ENCODE data around the gene PNO1. TPM values are rescaled to one million over a fixed set of nuclear protein-coding genes. Genes with fewer than 3 reads are reported as not detected.

PNO1 gene
- total and polyA plus RNA-seq, 2 donors (not counting 3 experiments of a cell fraction or from before 2014, with no cell fraction given): 9.4 to 25.6 TPM

DNA sequence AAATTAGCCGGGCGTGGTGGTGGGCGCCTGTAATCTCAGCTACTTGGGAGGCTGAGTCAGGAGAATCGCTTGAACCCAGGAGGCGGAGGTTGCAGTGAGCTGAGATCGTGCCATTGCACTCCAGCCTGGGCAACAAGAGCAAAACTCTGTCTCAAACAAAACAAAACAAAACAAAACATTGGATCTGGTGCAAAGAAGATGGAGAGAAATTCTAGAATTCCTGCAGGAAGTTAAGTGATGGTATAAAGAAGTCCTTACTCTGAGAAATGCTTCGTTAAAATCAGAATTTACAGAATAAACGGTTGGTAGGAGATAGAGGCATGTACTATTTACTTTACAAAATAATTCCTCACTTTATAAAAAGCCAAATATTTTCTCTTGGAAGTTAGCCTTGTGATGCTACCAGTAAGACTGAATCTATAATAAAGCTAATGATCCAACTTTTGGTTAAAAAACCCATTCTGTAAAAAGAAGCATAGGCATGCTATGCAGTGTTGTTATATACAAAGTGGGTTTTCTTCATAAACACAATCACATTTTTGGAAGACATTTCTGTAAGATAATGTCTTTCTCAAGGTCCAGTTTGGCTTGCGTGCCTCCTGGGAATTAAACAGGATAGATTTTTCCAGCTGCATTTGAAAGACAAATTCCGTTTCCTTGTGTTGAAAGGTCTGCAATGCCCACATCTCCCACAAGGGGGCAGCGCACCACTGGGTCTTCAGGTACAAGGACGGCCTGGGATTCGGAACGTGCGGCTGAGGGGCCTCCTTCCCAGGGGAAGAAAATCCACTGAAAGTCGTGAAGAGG, 35.6 kb upstream of the PNO1 start:
- H3K79me2 ChIP-seq (ENCODE audit: control insufficient read depth, insufficient read depth, low read length): no peaks in the 10 kb centered on the region
- dilution Hi-C loops (cut with MboI; ENCODE audit: extremely low pct_ligation_motif_present, low sequenced_read_pairs): no loop called here
- no peak overlapping the region for H3K9ac ChIP-seq (replicated peaks; ENCODE audit: extremely low read depth, insufficient read depth, low read length)

More for the DNA sequence above, 35.6 kb upstream of the PNO1 start:
- H3K4me1 ChIP-seq (ENCODE audit: control insufficient read depth, extremely low read depth, insufficient read depth, low read length): peaks cover 3% of the 10 kb centered on the region
- peak overlapping the region in 1 of 3 experiments; percentile 22 for H3K4me3 ChIP-seq (replicated peaks in 1 of 3; ENCODE audit: insufficient read depth in 1 of 3, low read depth in 1 of 3, low read length in 3 of 3)
- H3K4me2 ChIP-seq (ENCODE audit: insufficient read depth, low read length): peak overlapping the region; percentile 23
- H3K27ac ChIP-seq (ENCODE audit: insufficient read depth, low read depth, low read length): no peak overlapping the region
- ChIA-PET POLR2A (no interaction called here), CTCF (interaction anchor here (0.6 to 5.3 kb wide), 44 partner anchors 9 to 341 kb away, joined by 3 to 153 read pairs (median 5); partner anchors contain the start of genes C1D, CNRIP1, PNO1 and PPP3R1)
- H3K27me3 ChIP-seq (ENCODE audit: control insufficient read depth in 2 of 2, insufficient read depth in 2 of 2, low read length in 2 of 2): peaks cover 0 to 2% of the 10 kb centered on the region in 2 experiments
- peak; percentile 97 for FAIRE-seq
- no peaks in the 10 kb centered on the region for H3K9me3 ChIP-seq (replicated peaks; ENCODE audit: control insufficient read depth, insufficient read depth, low read length)
- H3K36me3 ChIP-seq (ENCODE audit: control insufficient read depth in 2 of 2, extremely low read depth in 1 of 2, insufficient read depth in 2 of 2, low read length in 2 of 2): no peaks in the 10 kb centered on the region
- no TSS peak for BruUV-seq (replicated peaks)
- H2AFZ ChIP-seq (ENCODE audit: low read depth, low read length): peak overlapping the region; percentile 22
- no peaks in the 10 kb centered on the region for H4K20me1 ChIP-seq (replicated peaks; ENCODE audit: control insufficient read depth, extremely low read depth, insufficient read depth, low read length)
- TF ChIP-seq GATA2 (IDR thresholded peaks at IDR 0.05; ENCODE audit: insufficient read depth, insufficient read length, low read depth, low read length): no peak
- TF ChIP-seq FOS (IDR thresholded peaks at IDR 0.05; ENCODE audit: borderline replicate concordance, insufficient read depth, low read length): no peak
- TF ChIP-seq, protein P1, sequence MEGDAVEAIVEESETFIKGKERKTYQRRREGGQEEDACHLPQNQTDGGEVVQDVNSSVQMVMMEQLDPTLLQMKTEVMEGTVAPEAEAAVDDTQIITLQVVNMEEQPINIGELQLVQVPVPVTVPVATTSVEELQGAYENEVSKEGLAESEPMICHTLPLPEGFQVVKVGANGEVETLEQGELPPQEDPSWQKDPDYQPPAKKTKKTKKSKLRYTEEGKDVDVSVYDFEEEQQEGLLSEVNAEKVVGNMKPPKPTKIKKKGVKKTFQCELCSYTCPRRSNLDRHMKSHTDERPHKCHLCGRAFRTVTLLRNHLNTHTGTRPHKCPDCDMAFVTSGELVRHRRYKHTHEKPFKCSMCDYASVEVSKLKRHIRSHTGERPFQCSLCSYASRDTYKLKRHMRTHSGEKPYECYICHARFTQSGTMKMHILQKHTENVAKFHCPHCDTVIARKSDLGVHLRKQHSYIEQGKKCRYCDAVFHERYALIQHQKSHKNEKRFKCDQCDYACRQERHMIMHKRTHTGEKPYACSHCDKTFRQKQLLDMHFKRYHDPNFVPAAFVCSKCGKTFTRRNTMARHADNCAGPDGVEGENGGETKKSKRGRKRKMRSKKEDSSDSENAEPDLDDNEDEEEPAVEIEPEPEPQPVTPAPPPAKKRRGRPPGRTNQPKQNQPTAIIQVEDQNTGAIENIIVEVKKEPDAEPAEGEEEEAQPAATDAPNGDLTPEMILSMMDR (IDR thresholded peaks at IDR 0.05; ENCODE audit: extremely low read depth in 1 of 2, insufficient read depth in 1 of 2, low read depth in 1 of 2, low read length in 2 of 2): peak; percentile 93 to 97
- no peaks in the 10 kb centered on the region for H3K9me1 ChIP-seq (replicated peaks; ENCODE audit: control insufficient read depth, extremely low read depth, insufficient read depth, low read length)
- intact Hi-C loops (cut with micrococcal nuclease): loop anchor here (1.0 to 2.0 kb wide), 7 partner anchors 35 to 319 kb away; partner anchors contain the start of genes PNO1 and PPP3R1
- DNase-seq (ENCODE audit: low read depth, low spot score): peak; percentile 88
